Keratinocyte (primary cell): Measurements from ENCODE around the gene RSPRY1.

ENCODE experiments used
- CTCF ChIP-seq, 3 experiments: IDR thresholded peaks in 1 of 3; conservative IDR thresholded peaks in 1 of 3; optimal IDR thresholded peaks in 1 of 3; 2 replicates in 2 of 3; 3 replicates in 1 of 3; pipeline versions ENCODE3 to v1.5.1; 2011; ENCODE audit warnings: low read length in 3 of 3, mild to moderate bottlenecking in 3 of 3, moderate library complexity in 2 of 3, control low read depth in 1 of 3, inconsistent platforms in 1 of 3; ENCODE audit not compliant: insufficient read depth in 2 of 3; ENCODE audit errors: extremely low read depth in 1 of 3
- EZH2 ChIP-seq: IDR thresholded peaks from one replicate; pipeline ENCODE4 v1.6.1; 2012; ENCODE audit warnings: inconsistent platforms, mild to moderate bottlenecking, low read length, moderate library complexity

GRCh38 chr16:57175896-57176295 lies 10.2 kb upstream of the RSPRY1 start:
- TF ChIP-seq CTCF (optimal IDR thresholded peaks at IDR 0.05 in 1 of 3, IDR thresholded peaks at IDR 0.05 in 1 of 3, conservative IDR thresholded peaks at IDR 0.05 in 1 of 3; ENCODE audit: extremely low read depth in 1 of 3, insufficient read depth in 2 of 3, low read length in 3 of 3) (no peak), EZH2 (no peak)
